ENCODE measurements around the gene NFILZ.

DNA sequence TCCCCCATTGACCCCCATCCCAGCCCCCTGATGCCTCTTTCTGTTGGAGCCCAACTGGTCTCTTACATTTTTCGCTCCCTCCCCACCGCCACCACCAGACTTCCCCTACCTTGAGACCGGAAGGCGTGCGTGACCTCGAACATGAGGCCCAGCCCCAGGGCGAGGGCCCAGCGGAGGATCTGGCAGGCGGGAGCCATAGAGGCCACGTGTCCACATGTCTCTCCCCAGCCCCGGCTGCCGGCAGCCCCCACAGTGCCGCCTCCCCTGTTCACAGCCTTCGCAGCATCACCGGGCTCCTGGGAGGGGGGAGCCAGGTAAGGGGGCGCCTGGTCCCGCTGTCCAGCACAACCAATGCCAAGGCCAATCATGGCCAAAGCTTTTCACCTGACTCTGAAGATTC is 24.9 kb upstream of the NFILZ start:
- TF ChIP-seq, protein P1, sequence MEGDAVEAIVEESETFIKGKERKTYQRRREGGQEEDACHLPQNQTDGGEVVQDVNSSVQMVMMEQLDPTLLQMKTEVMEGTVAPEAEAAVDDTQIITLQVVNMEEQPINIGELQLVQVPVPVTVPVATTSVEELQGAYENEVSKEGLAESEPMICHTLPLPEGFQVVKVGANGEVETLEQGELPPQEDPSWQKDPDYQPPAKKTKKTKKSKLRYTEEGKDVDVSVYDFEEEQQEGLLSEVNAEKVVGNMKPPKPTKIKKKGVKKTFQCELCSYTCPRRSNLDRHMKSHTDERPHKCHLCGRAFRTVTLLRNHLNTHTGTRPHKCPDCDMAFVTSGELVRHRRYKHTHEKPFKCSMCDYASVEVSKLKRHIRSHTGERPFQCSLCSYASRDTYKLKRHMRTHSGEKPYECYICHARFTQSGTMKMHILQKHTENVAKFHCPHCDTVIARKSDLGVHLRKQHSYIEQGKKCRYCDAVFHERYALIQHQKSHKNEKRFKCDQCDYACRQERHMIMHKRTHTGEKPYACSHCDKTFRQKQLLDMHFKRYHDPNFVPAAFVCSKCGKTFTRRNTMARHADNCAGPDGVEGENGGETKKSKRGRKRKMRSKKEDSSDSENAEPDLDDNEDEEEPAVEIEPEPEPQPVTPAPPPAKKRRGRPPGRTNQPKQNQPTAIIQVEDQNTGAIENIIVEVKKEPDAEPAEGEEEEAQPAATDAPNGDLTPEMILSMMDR (IDR thresholded peaks at IDR 0.05): no peak
- no peak for TF ChIP-seq POLR2A (IDR thresholded peaks at IDR 0.05)
